Measurements from ENCODE around the gene HGD.

DNA sequence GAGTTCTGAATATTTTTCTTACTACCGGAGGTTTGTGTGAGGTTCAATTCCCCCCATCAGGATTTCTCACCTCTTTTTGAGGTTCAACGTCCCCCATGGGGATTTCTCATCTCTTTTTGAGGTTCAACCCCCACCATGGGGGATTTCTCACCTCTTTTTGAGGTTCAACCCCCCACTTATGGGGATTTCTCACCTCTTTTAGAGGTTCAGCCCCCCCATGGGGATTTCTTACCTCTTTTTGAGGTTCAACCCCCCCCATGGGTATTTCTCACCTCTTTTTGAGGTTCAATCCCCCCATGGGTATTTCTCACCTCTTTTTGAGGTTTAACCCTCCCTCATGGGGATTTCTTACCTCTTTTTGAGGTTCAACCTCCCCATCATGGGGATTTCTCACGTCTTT lies 59.6 kb downstream of the HGD start:
- TF ChIP-seq, protein P1, sequence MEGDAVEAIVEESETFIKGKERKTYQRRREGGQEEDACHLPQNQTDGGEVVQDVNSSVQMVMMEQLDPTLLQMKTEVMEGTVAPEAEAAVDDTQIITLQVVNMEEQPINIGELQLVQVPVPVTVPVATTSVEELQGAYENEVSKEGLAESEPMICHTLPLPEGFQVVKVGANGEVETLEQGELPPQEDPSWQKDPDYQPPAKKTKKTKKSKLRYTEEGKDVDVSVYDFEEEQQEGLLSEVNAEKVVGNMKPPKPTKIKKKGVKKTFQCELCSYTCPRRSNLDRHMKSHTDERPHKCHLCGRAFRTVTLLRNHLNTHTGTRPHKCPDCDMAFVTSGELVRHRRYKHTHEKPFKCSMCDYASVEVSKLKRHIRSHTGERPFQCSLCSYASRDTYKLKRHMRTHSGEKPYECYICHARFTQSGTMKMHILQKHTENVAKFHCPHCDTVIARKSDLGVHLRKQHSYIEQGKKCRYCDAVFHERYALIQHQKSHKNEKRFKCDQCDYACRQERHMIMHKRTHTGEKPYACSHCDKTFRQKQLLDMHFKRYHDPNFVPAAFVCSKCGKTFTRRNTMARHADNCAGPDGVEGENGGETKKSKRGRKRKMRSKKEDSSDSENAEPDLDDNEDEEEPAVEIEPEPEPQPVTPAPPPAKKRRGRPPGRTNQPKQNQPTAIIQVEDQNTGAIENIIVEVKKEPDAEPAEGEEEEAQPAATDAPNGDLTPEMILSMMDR (conservative IDR thresholded peaks at IDR 0.05; ENCODE audit: low read length), result no peak
- TF ChIP-seq EZH2phosphoT487 (IDR thresholded peaks at IDR 0.05; ENCODE audit: borderline replicate concordance, low read depth, low read length), result no peak
